ENCODE measurements around the gene C4B. TPM values are rescaled to one million over a fixed set of nuclear protein-coding genes. Genes with fewer than 3 reads are reported as not detected.
"Not testable (repeated sequence)": the region's sequence is repeated elsewhere in the genome, so short reads cannot be mapped to it uniquely, and the experiment has no call there.

The C4B gene
- total RNA-seq, 1 experiment from 2014 or later = 0.78 TPM

DNA sequence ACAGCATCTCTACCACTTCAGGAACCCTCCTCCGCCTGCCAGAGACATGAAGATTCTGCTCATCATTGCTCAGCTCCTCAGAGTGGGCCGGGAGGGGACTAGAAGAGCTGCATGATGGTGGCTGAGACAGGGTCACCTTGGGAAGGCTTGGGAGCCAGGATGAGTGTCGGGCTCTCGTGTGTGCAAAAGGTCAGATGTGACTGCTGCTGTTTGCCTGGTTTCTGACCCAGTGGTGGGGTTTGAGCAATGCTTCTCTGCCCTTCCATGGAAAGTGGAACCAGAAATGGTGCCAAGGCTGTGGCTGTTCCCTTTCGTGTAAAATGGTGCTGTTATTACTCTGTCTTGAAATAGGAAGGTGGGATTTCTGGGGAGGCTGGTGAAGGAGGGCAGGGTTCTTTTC, 857 bp upstream of the C4B start:
- in situ Hi-C loops (cut with HindIII; ENCODE audit: low sequenced_read_pairs); DNase-seq (ENCODE audit: low spot score): not testable (repeated sequence)

DNA sequence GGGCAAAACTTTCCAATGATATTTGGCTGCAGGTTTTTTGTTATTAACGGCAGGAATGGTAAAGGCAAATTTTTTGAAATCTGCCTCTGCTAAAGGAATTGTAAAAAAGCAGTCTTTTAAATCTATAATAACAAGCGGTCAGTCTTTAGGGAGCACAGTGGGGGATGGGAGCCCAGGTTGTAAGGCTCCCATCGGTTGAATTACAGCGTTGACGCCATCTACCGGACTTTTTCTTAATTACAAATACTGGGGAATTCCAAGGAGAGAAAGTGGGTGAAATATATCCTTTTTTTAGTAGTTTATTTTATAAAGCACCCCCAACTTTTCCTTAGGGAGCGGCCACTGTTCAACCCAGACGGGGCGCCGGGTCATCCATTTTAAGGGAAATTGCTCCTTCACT, 7.5 kb downstream of the C4B start:
- in situ Hi-C loops (cut with HindIII; ENCODE audit: low sequenced_read_pairs); DNase-seq (ENCODE audit: low spot score): not testable (repeated sequence)

- DNase-seq (ENCODE audit: low spot score); in situ Hi-C loops (cut with HindIII; ENCODE audit: low sequenced_read_pairs): not testable (repeated sequence)
Observed at GRCh38 chr6:32028631-32029030, 14.0 kb downstream of the C4B start.

DNA sequence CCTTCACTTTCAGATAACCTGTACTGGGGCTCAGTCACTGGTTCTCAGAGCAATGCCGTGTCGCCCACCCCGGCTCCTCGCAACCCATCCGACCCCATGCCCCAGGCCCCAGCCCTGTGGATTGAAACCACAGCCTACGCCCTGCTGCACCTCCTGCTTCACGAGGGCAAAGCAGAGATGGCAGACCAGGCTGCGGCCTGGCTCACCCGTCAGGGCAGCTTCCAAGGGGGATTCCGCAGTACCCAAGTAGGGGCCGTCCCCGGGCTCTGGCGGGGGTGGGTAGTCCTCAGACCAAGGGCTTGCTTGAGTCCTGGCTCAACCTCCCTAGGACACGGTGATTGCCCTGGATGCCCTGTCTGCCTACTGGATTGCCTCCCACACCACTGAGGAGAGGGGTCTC, 15.0 kb downstream of the C4B start:
- in situ Hi-C loops (cut with HindIII; ENCODE audit: low sequenced_read_pairs); DNase-seq (ENCODE audit: low spot score): not testable (repeated sequence)

DNA sequence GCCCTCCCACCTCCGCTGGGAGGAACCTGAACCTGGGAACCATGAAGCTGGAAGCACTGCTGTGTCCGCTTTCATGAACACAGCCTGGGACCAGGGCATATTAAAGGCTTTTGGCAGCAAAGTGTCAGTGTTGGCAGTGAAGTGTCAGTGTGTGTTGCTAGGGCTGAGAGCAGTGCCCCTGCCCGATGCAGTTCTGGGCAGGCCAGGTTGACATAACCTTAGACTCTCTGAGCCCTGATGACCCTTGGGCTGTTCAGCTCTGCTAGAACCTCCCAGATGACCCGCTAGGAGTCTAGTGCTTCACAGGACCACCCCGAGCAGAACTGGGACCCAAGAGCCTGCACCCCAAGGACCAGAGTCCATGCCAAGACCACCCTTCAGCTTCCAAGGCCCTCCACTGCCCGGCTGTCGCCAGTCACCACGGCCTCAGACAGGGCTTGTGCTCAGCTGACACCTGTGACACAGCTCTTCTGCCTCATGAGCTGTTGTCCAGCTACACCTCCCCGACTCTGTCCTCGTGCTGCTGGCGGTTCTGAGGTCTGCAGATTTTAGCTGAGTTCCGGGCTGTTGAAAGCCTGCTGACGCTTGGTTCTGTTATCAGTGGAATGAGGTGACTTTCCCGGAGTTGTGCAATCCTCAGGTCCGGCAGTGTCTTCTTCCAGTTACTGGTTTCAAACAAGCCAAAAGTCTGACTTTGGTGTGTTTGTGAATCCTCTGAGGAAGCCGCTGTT, 20.9 kb downstream of the C4B start:
- in situ Hi-C loops (cut with HindIII; ENCODE audit: low sequenced_read_pairs); DNase-seq (ENCODE audit: low spot score): not testable (repeated sequence)

- in situ Hi-C loops (cut with HindIII; ENCODE audit: low sequenced_read_pairs); DNase-seq (ENCODE audit: low spot score): not testable (repeated sequence)
Observed at GRCh38 chr6:32037136-32037535, 22.5 kb downstream of the C4B start.

DNA sequence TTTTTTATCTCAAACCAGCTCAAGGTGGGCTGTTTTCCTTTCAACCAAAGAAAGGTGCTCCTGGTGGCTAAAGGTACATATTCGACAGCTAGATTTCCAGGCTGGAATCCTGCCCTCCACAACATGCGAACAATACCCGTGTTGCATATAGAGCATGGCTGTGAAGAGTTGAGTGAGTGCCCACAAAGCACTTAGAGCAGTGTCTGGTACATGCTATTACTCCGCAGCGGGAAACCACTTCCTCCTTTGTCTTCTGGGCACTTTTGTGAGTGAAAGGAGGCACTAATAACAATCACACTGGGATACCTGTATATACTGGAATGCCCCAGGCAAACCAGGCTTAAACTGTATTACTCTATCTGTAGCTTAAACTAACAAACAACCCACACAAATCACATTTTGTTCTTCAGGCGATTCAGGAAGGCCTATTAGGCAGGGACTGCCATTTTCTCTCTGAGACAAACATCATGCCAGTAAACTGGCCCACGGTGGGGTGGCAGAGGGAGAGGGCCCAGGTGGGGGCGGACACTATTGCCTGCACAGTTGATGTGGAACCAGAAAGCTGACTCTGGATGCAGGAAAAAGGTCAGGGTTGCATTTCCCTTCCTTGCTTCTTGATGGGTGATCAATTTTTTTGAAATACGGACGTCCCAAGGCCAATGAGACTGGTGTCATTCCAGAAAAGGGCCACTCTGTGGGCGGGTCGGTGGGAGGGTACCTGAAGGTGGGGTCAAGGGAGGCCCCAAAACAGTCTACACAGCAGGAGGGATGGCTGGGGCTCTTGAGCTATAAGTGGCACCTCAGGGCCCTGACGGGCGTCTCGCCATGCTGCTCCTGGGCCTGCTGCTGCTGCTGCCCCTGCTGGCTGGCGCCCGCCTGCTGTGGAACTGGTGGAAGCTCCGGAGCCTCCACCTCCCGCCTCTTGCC, 23.3 kb downstream of the C4B start, which contains the start of gene CYP21A2:
TSS of gene CYP21A2 (plus strand) at position 818 of the 927 bp plus-strand sequence. CDS start at position 826, 8 bp downstream.
- in situ Hi-C loops (cut with HindIII; ENCODE audit: low sequenced_read_pairs); DNase-seq (ENCODE audit: low spot score): not testable (repeated sequence)

DNA sequence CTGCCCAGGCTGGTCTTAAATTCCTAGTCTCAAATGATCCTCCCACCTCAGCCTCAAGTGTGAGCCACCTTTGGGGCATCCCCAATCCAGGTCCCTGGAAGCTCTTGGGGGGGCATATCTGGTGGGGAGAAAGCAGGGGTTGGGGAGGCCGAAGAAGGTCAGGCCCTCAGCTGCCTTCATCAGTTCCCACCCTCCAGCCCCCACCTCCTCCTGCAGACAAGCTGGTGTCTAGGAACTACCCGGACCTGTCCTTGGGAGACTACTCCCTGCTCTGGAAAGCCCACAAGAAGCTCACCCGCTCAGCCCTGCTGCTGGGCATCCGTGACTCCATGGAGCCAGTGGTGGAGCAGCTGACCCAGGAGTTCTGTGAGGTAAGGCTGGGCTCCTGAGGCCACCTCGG, 24.3 kb downstream of the C4B start:
- in situ Hi-C loops (cut with HindIII; ENCODE audit: low sequenced_read_pairs); DNase-seq (ENCODE audit: low spot score): not testable (repeated sequence)

GRCh38 chr6:32039321-32040274, 25.0 kb downstream of the C4B start:
- DNase-seq (ENCODE audit: low spot score); in situ Hi-C loops (cut with HindIII; ENCODE audit: low sequenced_read_pairs): not testable (repeated sequence)

DNA sequence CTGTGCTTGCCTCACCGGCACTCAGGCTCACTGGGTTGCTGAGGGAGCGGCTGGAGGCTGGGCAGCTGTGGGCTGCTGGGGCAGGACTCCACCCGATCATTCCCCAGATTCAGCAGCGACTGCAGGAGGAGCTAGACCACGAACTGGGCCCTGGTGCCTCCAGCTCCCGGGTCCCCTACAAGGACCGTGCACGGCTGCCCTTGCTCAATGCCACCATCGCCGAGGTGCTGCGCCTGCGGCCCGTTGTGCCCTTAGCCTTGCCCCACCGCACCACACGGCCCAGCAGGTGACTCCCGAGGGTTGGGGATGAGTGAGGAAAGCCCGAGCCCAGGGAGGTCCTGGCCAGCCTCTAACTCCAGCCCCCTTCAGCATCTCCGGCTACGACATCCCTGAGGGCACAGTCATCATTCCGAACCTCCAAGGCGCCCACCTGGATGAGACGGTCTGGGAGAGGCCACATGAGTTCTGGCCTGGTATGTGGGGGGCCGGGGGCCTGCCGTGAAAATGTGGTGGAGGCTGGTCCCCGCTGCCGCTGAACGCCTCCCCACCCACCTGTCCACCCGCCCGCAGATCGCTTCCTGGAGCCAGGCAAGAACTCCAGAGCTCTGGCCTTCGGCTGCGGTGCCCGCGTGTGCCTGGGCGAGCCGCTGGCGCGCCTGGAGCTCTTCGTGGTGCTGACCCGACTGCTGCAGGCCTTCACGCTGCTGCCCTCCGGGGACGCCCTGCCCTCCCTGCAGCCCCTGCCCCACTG, 25.9 kb downstream of the C4B start:
- DNase-seq (ENCODE audit: low spot score); in situ Hi-C loops (cut with HindIII; ENCODE audit: low sequenced_read_pairs): not testable (repeated sequence)

- DNase-seq (ENCODE audit: low spot score); in situ Hi-C loops (cut with HindIII; ENCODE audit: low sequenced_read_pairs): not testable (repeated sequence)
Observed at GRCh38 chr6:32041050-32041321, 26.4 kb downstream of the C4B start.

- in situ Hi-C loops (cut with HindIII; ENCODE audit: low sequenced_read_pairs); DNase-seq (ENCODE audit: low spot score): not testable (repeated sequence)
Observed at GRCh38 chr6:32041385-32041784, 26.8 kb downstream of the C4B start.

- in situ Hi-C loops (cut with HindIII; ENCODE audit: low sequenced_read_pairs); DNase-seq (ENCODE audit: low spot score): not testable (repeated sequence)
Observed at GRCh38 chr6:32042276-32042675, 27.7 kb downstream of the C4B start.

GRCh38 chr6:32043589-32044380, 29.2 kb downstream of the C4B start:
- in situ Hi-C loops (cut with HindIII; ENCODE audit: low sequenced_read_pairs); DNase-seq (ENCODE audit: low spot score): not testable (repeated sequence)

- in situ Hi-C loops (cut with HindIII; ENCODE audit: low sequenced_read_pairs); DNase-seq (ENCODE audit: low spot score): not testable (repeated sequence)
Observed at GRCh38 chr6:32044916-32045315, 30.3 kb downstream of the C4B start.

GRCh38 chr6:32045811-32046449, 31.3 kb downstream of the C4B start:
- in situ Hi-C loops (cut with HindIII; ENCODE audit: low sequenced_read_pairs) = no loop called here
- no peak for DNase-seq (ENCODE audit: low spot score)

DNA sequence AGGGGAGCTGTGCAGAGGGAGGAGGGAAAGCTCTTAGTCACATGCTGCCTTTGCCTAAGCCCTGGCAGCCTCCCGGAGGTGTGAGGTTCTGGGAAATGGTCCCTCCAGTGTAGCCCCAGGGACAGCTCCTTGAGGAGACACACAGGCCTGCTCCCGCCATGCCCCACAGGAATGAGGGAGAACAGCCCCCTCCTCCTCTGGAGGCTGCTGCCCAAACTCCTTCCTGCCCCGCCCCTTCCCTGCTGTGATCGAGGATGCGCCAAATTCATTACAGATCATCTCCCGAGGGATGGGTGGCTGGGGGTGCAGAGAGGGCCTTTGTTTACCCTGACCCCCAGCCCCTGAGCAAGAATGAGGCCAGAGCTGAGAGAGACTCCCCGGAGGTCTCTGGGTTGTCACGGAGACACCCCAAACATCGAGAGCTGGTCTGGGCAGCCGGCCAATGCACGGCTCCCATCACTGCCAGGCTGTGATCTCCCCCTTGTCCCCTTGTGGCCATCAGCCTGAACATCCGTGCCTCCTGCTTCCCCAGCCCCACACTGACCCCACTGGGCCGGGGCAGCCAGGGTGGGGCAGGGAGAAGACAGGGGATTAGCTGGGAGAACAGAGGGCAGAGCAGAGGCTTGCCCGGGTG, 32.0 kb downstream of the C4B start:
- in situ Hi-C loops (cut with HindIII; ENCODE audit: low sequenced_read_pairs) = no loop called here
- no peak for DNase-seq (ENCODE audit: low spot score)
